Spleen (tissue), 11 donors: ENCODE measurements around the gene ETV2. TPM values are rescaled to one million over a fixed set of nuclear protein-coding genes. Genes with fewer than 3 reads are reported as not detected.

Experiments
- DNase-seq: peaks from one replicate; pipeline ENCODE4 v3.0.0-alpha.2; 2020
- H3K27ac ChIP-seq, 8 donors: fragments of 200-600 bp; sonication (generic) in 7 of 8; 1 replicate in 4 of 8; 2 replicates in 4 of 8; pipeline versions ENCODE4 v1.5.0 to v1.8.0; 2016 to 2021; ENCODE audit warnings: inconsistent platforms in 4 of 8, mild to moderate bottlenecking in 4 of 8, moderate library complexity in 1 of 8
- H3K27me3 ChIP-seq, 7 donors: fragments of 200-600 bp; sonication (generic) in 6 of 7; replicated peaks in 1 of 7; 1 replicate in 4 of 7; 2 replicates in 3 of 7; pipeline versions ENCODE4 v1.5.0 to v1.8.0; 2016 to 2021; ENCODE audit warnings: inconsistent platforms in 3 of 7, mild to moderate bottlenecking in 1 of 7
- H3K36me3 ChIP-seq, 6 donors: fragments of 200-600 bp; sonication (generic) in 5 of 6; 1 replicate in 4 of 6; 2 replicates in 2 of 6; pipeline versions ENCODE4 v1.5.0 to v1.8.0; 2016 to 2021; ENCODE audit warnings: inconsistent platforms in 2 of 6
- H3K4me1 ChIP-seq, 6 donors: fragments of 200-600 bp; sonication (generic) in 5 of 6; 1 replicate in 3 of 6; 2 replicates in 3 of 6; pipeline versions ENCODE4 v1.5.0 to v1.8.0; 2016 to 2021; ENCODE audit warnings: inconsistent platforms in 3 of 6
- H3K4me3 ChIP-seq, 8 donors: fragments of 200-600 bp; sonication (generic) in 7 of 8; 1 replicate in 4 of 8; 2 replicates in 4 of 8; pipeline versions ENCODE4 v1.5.0 to v1.8.0; 2016 to 2021; ENCODE audit warnings: inconsistent platforms in 4 of 8, mild to moderate bottlenecking in 4 of 8, moderate library complexity in 2 of 8
- H3K9me3 ChIP-seq, 8 donors: fragments of 200-600 bp; sonication (generic) in 7 of 8; 1 replicate in 4 of 8; 2 replicates in 4 of 8; pipeline versions ENCODE4 v1.5.0 to v1.8.0; 2016 to 2021; ENCODE audit warnings: inconsistent platforms in 4 of 8
- POLR2A ChIP-seq, 3 donors: fragments of 450-650 bp; IDR thresholded peaks; one replicate each; pipeline ENCODE4 v1.5.1; 2017; ENCODE audit warnings: antibody characterized with exemption in 3 of 3, mild to moderate bottlenecking in 1 of 3
- POLR2AphosphoS5 ChIP-seq, 3 donors: sonication (generic); formaldehyde crosslinking; IDR thresholded peaks; one replicate each; pipeline ENCODE4 v1.5.1; 2017; ENCODE audit warnings: antibody characterized with exemption in 3 of 3
- WGBS, 5 donors: extraction: QIAGEN DNeasy Blood & Tissue Kit in 3 of 5; methylation state at CpG; one replicate each; pipeline versions ENCODE4 v1.1.5 to v1.1.7; 2013 to 2018; 5-methylcytosine and 5-hydroxymethylcytosine counted together
- intact Hi-C: fragments of 100-400 bp; cut with DNase I; formaldehyde crosslinking; loops from one replicate; pipeline ENCODE4 v1.15.0; 2023; ENCODE audit warnings: low total_unique reads
- polyA plus RNA-seq, 3 donors: library from polyadenylated mRNA; stranded (reverse); fragments of 200-250 nt; gene quantifications; one replicate each; pipeline ENCODE4 v1.2.1, GENCODE V29; 2013
- total RNA-seq, 7 donors: library from RNA; depleted of rRNA in 3 of 7; stranded (reverse); fragments of >200 nt in 3 of 7; fragmentation: NEBNext Ultra II Directional in 4 of 7; extraction: Animal tissue kit (Norgen Biotek cat#: 25700) in 4 of 7; gene quantifications; one replicate each; pipeline versions ENCODE4 v1.1.0 to v1.2.1, GENCODE V29; 2016 to 2021
- TF ChIP-seq, protein P1 (sequence below), 11 experiments: fragments of 200-600 bp in 7 of 11; fragments of 450-650 bp in 4 of 11; sonication (generic) in 4 of 11; IDR thresholded peaks in 8 of 11; conservative IDR thresholded peaks in 3 of 11; 1 replicate in 7 of 11; 2 replicates in 4 of 11; pipeline versions ENCODE4 v1.4.0 to v1.8.0; 2016 to 2021; ENCODE audit warnings: antibody characterized with exemption in 11 of 11, inconsistent platforms in 4 of 11, mild to moderate bottlenecking in 1 of 11
- donor health status: healthy with polysubstance abuse.
- donor health status: DM: no; HTN: no; CAD: no; lungs with moderate emphysema.
- donor health status: DM: no; HTN: no; CAD: no.
- donor health status: Bipolar disorder and iron deficiency.
- donor health status: healthy.
- donor health status: DM: no; HTN: no; CAD: no.
- donor health status: DM: yes; HTN: yes; CAD: no.

ETV2 gene
- total and polyA plus RNA-seq, 10 donors, result 0.43 to 1.2 (median 0.99) TPM; not detected in 5

DNA sequence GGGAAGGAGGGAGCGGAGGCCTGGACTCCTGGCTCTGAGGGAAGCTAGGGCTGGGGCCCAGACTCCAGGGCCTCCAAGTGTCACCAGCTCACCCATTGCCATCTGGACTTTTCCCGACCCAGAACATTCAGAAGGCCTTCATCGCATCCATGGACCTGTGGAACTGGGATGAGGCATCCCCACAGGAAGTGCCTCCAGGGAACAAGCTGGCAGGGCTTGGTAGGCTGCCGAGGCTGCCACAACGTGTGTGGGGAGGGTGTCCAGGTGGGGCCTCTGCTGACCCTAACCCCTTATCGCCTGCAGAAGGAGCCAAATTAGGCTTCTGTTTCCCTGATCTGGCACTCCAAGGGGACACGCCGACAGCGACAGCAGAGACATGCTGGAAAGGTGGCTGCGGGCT is 767 bp downstream of the ETV2 start:
- peak overlapping the region in 1 of 8 donors; percentile 84 for H3K4me3 ChIP-seq
- intact Hi-C loops, result no loop called here
- TF ChIP-seq POLR2AphosphoS5 (IDR thresholded peaks at IDR 0.05), result no peak
- no peaks in the 10 kb centered on the region for H3K9me3 ChIP-seq
- H3K36me3 ChIP-seq, result peaks cover 3 to 12% (median 11%) of the 10 kb centered on the region in 6 donors
- 77 to 87% (median 84%) methylated on average over 9 to 10 of the region's 10 CpGs for whole genome bisulfite sequencing, 5 donors
- no peak for DNase-seq
- H3K27me3 ChIP-seq, result peaks cover 0 to 10% (median 0%) of the 10 kb centered on the region in 7 donors
- peak overlapping the region in 5 of 8 donors; percentile 29 to 95 (median 92) for H3K27ac ChIP-seq
- peaks cover 0 to 55% (median 38%) of the 10 kb centered on the region in 6 donors for H3K4me1 ChIP-seq

DNA sequence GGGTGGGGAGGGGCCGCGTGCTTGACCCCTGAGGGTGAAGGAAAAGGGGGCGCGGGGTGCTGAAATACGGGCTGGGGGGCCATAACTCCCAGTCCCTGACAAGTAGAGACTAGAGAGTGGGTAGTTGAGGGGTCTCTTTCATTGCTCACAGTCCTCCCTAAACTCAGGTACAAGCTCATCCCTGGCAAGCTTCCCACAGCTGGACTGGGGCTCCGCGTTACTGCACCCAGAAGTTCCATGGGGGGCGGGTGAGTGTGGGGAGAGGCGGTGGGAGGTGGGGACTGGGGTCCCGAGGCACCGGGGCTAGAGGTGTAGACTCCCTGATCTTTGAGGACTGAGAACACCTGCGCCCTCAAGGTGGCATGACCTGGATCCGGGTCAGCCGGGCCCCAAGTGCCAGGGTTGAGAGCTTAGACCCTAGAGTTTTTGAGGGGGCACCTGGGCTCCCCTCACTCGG is 1.3 kb downstream of the ETV2 start:
- 38 to 66% (median 49%) methylated on average over 7 to 15 of the region's 15 CpGs for WGBS, 5 donors
- no peak for TF ChIP-seq POLR2AphosphoS5 (IDR thresholded peaks at IDR 0.05)
- TF ChIP-seq, protein P1, sequence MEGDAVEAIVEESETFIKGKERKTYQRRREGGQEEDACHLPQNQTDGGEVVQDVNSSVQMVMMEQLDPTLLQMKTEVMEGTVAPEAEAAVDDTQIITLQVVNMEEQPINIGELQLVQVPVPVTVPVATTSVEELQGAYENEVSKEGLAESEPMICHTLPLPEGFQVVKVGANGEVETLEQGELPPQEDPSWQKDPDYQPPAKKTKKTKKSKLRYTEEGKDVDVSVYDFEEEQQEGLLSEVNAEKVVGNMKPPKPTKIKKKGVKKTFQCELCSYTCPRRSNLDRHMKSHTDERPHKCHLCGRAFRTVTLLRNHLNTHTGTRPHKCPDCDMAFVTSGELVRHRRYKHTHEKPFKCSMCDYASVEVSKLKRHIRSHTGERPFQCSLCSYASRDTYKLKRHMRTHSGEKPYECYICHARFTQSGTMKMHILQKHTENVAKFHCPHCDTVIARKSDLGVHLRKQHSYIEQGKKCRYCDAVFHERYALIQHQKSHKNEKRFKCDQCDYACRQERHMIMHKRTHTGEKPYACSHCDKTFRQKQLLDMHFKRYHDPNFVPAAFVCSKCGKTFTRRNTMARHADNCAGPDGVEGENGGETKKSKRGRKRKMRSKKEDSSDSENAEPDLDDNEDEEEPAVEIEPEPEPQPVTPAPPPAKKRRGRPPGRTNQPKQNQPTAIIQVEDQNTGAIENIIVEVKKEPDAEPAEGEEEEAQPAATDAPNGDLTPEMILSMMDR (IDR thresholded peaks at IDR 0.05 in 8 of 11, conservative IDR thresholded peaks at IDR 0.05 in 3 of 11), result no peak
- Histone ChIP-seq H3K36me3 (peaks cover 0 to 7% (median 6%) of the 10 kb centered on the region in 6 donors), H3K9me3 (no peaks in the 10 kb centered on the region), H3K4me3 (peak overlapping the region; percentile 64 to 84 (median 68)), H3K27me3 (peaks cover 0 to 10% (median 0%) of the 10 kb centered on the region in 7 donors), H3K4me1 (peaks cover 4 to 60% (median 43%) of the 10 kb centered on the region in 6 donors), H3K27ac (peak overlapping the region; percentile 61 to 95 (median 92))
- DNase-seq, result no peak
- intact Hi-C loops, result no loop called here

DNA sequence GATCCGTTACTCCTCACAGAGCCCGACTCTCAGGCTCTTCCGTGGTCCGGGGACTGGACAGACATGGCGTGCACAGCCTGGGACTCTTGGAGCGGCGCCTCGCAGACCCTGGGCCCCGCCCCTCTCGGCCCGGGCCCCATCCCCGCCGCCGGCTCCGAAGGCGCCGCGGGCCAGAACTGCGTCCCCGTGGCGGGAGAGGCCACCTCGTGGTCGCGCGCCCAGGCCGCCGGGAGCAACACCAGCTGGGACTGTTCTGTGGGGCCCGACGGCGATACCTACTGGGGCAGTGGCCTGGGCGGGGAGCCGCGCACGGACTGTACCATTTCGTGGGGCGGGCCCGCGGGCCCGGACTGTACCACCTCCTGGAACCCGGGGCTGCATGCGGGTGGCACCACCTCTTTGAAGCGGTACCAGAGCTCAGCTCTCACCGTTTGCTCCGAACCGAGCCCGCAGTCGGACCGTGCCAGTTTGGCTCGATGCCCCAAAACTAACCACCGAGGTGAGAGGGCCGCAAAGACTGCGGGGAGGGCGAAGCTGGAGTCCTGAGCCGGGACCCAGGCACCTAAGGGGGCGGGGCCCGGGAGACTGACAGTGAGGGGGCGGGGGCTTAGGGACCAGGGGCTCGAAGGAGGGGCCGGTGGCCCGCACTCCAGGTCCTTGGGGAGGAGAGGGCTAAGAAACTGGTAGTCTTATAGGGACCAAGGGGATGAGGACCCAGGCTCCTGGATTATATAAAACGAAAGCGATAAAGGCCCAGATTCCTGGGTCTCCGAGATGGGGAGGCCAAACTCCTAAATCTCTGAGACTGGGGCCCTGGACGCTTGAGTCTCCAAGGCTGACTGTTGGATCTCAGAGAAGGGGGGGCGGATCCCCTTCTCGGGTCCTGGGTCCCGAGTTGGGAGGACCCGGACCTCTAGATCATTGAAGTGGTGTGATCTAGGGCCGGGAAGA is 2.0 kb downstream of the ETV2 start:
- Histone ChIP-seq H3K4me3 (peak overlapping the region; percentile 64 to 84 (median 68)), H3K9me3 (no peaks in the 10 kb centered on the region), H3K4me1 (peaks cover 4 to 64% (median 44%) of the 10 kb centered on the region in 6 donors), H3K36me3 (peaks cover 0 to under 1% (median 0%) of the 10 kb centered on the region in 6 donors), H3K27me3 (peaks cover 0 to 10% (median 0%) of the 10 kb centered on the region in 7 donors), H3K27ac (peak overlapping the region; percentile 61 to 95 (median 92))
- intact Hi-C loops, result no loop called here
- TF ChIP-seq POLR2A (IDR thresholded peaks at IDR 0.05) (peak; percentile 12 to 67 (median 51)), POLR2AphosphoS5 (IDR thresholded peaks at IDR 0.05) (peak; percentile 89 to 92 (median 90))
- TF ChIP-seq, protein P1 (IDR thresholded peaks at IDR 0.05 in 8 of 11, conservative IDR thresholded peaks at IDR 0.05 in 3 of 11), result no peak
- peak; percentile 96 for DNase-seq
- 0 to 1% (median 0%) methylated on average over 19 to 69 of the region's 69 CpGs for WGBS, 5 donors

DNA sequence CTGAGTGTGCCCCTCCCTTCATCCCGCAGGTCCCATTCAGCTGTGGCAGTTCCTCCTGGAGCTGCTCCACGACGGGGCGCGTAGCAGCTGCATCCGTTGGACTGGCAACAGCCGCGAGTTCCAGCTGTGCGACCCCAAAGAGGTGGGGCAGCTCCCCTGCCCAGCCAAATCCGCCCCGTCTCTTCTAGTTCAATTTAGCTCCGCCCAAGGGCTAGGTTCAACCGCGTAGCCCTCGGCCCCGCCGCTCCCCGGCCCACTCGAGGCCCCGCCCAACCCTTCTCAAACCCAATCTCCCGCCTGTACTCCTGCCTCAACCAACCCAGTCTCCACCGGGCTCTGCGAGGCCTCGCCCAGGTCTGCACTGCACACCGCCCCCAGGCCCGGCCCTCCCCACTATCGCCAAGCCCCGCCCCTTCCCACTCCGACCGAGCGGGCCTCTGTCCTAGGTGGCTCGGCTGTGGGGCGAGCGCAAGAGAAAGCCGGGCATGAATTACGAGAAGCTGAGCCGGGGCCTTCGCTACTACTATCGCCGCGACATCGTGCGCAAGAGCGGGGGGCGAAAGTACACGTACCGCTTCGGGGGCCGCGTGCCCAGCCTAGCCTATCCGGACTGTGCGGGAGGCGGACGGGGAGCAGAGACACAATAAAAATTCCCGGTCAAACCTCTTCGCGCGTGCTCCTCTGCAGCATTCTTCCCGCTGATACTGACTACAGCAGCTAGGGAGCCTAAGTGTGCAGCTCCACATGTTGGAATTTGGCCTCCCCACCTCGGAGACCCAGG is 2.9 kb downstream of the ETV2 start:
- Histone ChIP-seq H3K27me3 (peaks cover 0 to 10% (median 0%) of the 10 kb centered on the region in 7 donors), H3K4me3 (peak overlapping the region; percentile 64 to 84 (median 68)), H3K9me3 (no peaks in the 10 kb centered on the region), H3K36me3 (no peaks in the 10 kb centered on the region), H3K27ac (peak overlapping the region; percentile 61 to 95 (median 92)), H3K4me1 (peaks cover 9 to 72% (median 53%) of the 10 kb centered on the region in 6 donors)
- peak; percentile 83 to 89 (median 86) for TF ChIP-seq POLR2AphosphoS5 (IDR thresholded peaks at IDR 0.05)
- TF ChIP-seq, protein P1 (IDR thresholded peaks at IDR 0.05 in 8 of 11, conservative IDR thresholded peaks at IDR 0.05 in 3 of 11), result peak in 1 of 11 experiments; percentile 16
- TF ChIP-seq POLR2A (IDR thresholded peaks at IDR 0.05), result no peak
- intact Hi-C loops, result no loop called here
- peak; percentile 99 for DNase-seq
- 1 to 2% (median 1%) methylated on average over 47 to 60 of the region's 60 CpGs for WGBS, 5 donors
